ENCODE measurements around the gene SLC38A6.

The SLC38A6 gene

GRCh38 chr14:60944204-60944603 is 36.8 kb upstream of the SLC38A6 start:
- Histone ChIP-seq H2AFZ (ENCODE audit: low read depth, low read length) (no peak overlapping the region), H3K27ac (ENCODE audit: low read length) (no peak overlapping the region), H3K4me2 (ENCODE audit: low read length) (no peak overlapping the region), H3K9me3 (ENCODE audit: insufficient read depth, low read length) (no peaks in the 10 kb centered on the region), H3K79me2 (ENCODE audit: low read length) (no peaks in the 10 kb centered on the region), H4K20me1 (ENCODE audit: insufficient read depth, low read length) (no peaks in the 10 kb centered on the region), H3K4me1 (ENCODE audit: low read length) (no peaks in the 10 kb centered on the region), H3K36me3 (replicated peaks; ENCODE audit: low read depth, low read length) (no peaks in the 10 kb centered on the region), H3K27me3 (ENCODE audit: low read depth, low read length) (no peaks in the 10 kb centered on the region), H3K4me3 (ENCODE audit: low read length) (no peak overlapping the region), H3K9ac (ENCODE audit: low read length) (no peak overlapping the region)
- TF ChIP-seq EZH2phosphoT487 (IDR thresholded peaks at IDR 0.05; ENCODE audit: low read depth) (no peak), CTCF (IDR thresholded peaks at IDR 0.05; ENCODE audit: low read depth, low read length) (no peak)

- Histone ChIP-seq H2AFZ (ENCODE audit: low read depth, low read length) (no peak overlapping the region), H3K27me3 (ENCODE audit: low read depth, low read length) (no peaks in the 10 kb centered on the region)
These were observed 35.1 kb upstream of the SLC38A6 start for GRCh38 chr14:60945984-60946383.

GRCh38 chr14:60946773-60947172 is 34.3 kb upstream of the SLC38A6 start:
- H4K20me1 ChIP-seq (ENCODE audit: insufficient read depth, low read length): no peaks in the 10 kb centered on the region
- H3K27me3 ChIP-seq (ENCODE audit: low read depth, low read length): no peaks in the 10 kb centered on the region
- no peaks in the 10 kb centered on the region for H3K36me3 ChIP-seq (replicated peaks; ENCODE audit: low read depth, low read length)
- H3K9ac ChIP-seq (ENCODE audit: low read length): no peak overlapping the region
- no peak overlapping the region for H3K4me2 ChIP-seq (ENCODE audit: low read length)
- no peaks in the 10 kb centered on the region for H3K79me2 ChIP-seq (ENCODE audit: low read length)
- no peak overlapping the region for H3K4me3 ChIP-seq (ENCODE audit: low read length)
- H2AFZ ChIP-seq (ENCODE audit: low read depth, low read length): no peak overlapping the region
- no peak for TF ChIP-seq EZH2phosphoT487 (IDR thresholded peaks at IDR 0.05; ENCODE audit: low read depth)
- no peaks in the 10 kb centered on the region for H3K9me3 ChIP-seq (ENCODE audit: insufficient read depth, low read length)
- no peak overlapping the region for H3K27ac ChIP-seq (ENCODE audit: low read length)
- no peaks in the 10 kb centered on the region for H3K4me1 ChIP-seq (ENCODE audit: low read length)

More at GRCh38 chr14:60945984-60946383, 35.1 kb upstream of the SLC38A6 start:
- Histone ChIP-seq H4K20me1 (ENCODE audit: insufficient read depth, low read length) (no peaks in the 10 kb centered on the region), H3K4me2 (ENCODE audit: low read length) (no peak overlapping the region), H3K79me2 (ENCODE audit: low read length) (no peaks in the 10 kb centered on the region), H3K36me3 (replicated peaks; ENCODE audit: low read depth, low read length) (no peaks in the 10 kb centered on the region), H3K4me3 (ENCODE audit: low read length) (no peak overlapping the region), H3K9me3 (ENCODE audit: insufficient read depth, low read length) (no peaks in the 10 kb centered on the region), H3K27ac (ENCODE audit: low read length) (no peak overlapping the region), H3K4me1 (ENCODE audit: low read length) (no peaks in the 10 kb centered on the region), H3K9ac (ENCODE audit: low read length) (no peak overlapping the region)
- TF ChIP-seq CTCF (IDR thresholded peaks at IDR 0.05; ENCODE audit: low read depth, low read length) (no peak), EZH2phosphoT487 (IDR thresholded peaks at IDR 0.05; ENCODE audit: low read depth) (no peak)

GRCh38 chr14:60951776-60952435 is 29.1 kb upstream of the SLC38A6 start:
- Histone ChIP-seq H3K27me3 (ENCODE audit: low read depth, low read length) (no peaks in the 10 kb centered on the region), H2AFZ (ENCODE audit: low read depth, low read length) (no peak overlapping the region), H3K4me3 (ENCODE audit: low read length) (no peak overlapping the region), H3K9me3 (ENCODE audit: insufficient read depth, low read length) (peaks cover 6% of the 10 kb centered on the region; the same call in 1 of the 2 replicates), H3K9ac (ENCODE audit: low read length) (no peak overlapping the region), H3K36me3 (replicated peaks; ENCODE audit: low read depth, low read length) (peaks cover 7% of the 10 kb centered on the region), H3K4me2 (ENCODE audit: low read length) (no peak overlapping the region), H4K20me1 (ENCODE audit: insufficient read depth, low read length) (no peaks in the 10 kb centered on the region), H3K4me1 (ENCODE audit: low read length) (peaks cover 8% of the 10 kb centered on the region), H3K79me2 (ENCODE audit: low read length) (no peaks in the 10 kb centered on the region), H3K27ac (ENCODE audit: low read length) (no peak overlapping the region)
- TF ChIP-seq EZH2phosphoT487 (IDR thresholded peaks at IDR 0.05; ENCODE audit: low read depth): no peak

GRCh38 chr14:60956202-60956601 is 24.8 kb upstream of the SLC38A6 start:
- Histone ChIP-seq H3K4me1 (ENCODE audit: low read length) (peaks cover 8% of the 10 kb centered on the region), H3K79me2 (ENCODE audit: low read length) (no peaks in the 10 kb centered on the region), H3K36me3 (replicated peaks; ENCODE audit: low read depth, low read length) (peaks cover 14% of the 10 kb centered on the region), H3K27me3 (ENCODE audit: low read depth, low read length) (no peaks in the 10 kb centered on the region), H4K20me1 (ENCODE audit: insufficient read depth, low read length) (no peaks in the 10 kb centered on the region), H3K4me3 (ENCODE audit: low read length) (no peak overlapping the region), H3K9me3 (ENCODE audit: insufficient read depth, low read length) (peaks cover 17% of the 10 kb centered on the region), H3K4me2 (ENCODE audit: low read length) (no peak overlapping the region), H3K27ac (ENCODE audit: low read length) (no peak overlapping the region), H3K9ac (ENCODE audit: low read length) (no peak overlapping the region), H2AFZ (ENCODE audit: low read depth, low read length) (no peak overlapping the region)
- no peak for TF ChIP-seq EZH2phosphoT487 (IDR thresholded peaks at IDR 0.05; ENCODE audit: low read depth)
- TF ChIP-seq CTCF (IDR thresholded peaks at IDR 0.05; ENCODE audit: low read depth, low read length): no peak
